SW 1271 (cell line): Measurements from ENCODE around the gene EEA1.
"Not testable (repeated sequence)": the region's sequence is repeated elsewhere in the genome, so short reads cannot be mapped to it uniquely, and the experiment has no call there.

ENCODE experiments used
- DNase-seq, 2 experiments: peaks; one replicate each; lab custom pipeline; 2025; lab: John Stamatoyannopoulos, UW

EEA1 gene

GRCh38 chr12:92749691-92750090 lies 179.4 kb downstream of the EEA1 start:
- not testable (repeated sequence) for DNase-seq

- DNase-seq: no peak
Measured at GRCh38 chr12:92747151-92747550, 181.9 kb downstream of the EEA1 start.

GRCh38 chr12:92745856-92746550 lies 183.1 kb downstream of the EEA1 start:
- peak; percentile 80 to 84 for DNase-seq

GRCh38 chr12:92743026-92743425 lies 186.1 kb downstream of the EEA1 start:
- DNase-seq: no peak

GRCh38 chr12:92740411-92740810 lies 188.7 kb downstream of the EEA1 start:
- no peak for DNase-seq

GRCh38 chr12:92739113-92739512 lies 190.0 kb downstream of the EEA1 start:
- DNase-seq: no peak

GRCh38 chr12:92737855-92738850 lies 190.9 kb downstream of the EEA1 start:
- no peak for DNase-seq

GRCh38 chr12:92736605-92737004 lies 192.5 kb downstream of the EEA1 start:
- DNase-seq: no peak

- peak in 1 of 2 experiments; percentile 12 for DNase-seq
Measured at GRCh38 chr12:92735131-92735721, 193.9 kb downstream of the EEA1 start.

- DNase-seq: no peak
Measured at GRCh38 chr12:92733661-92734060, 195.4 kb downstream of the EEA1 start.

- no peak for DNase-seq
Measured at GRCh38 chr12:92733181-92733580, 195.9 kb downstream of the EEA1 start.

GRCh38 chr12:92732716-92733115 lies 196.4 kb downstream of the EEA1 start:
- DNase-seq: no peak

GRCh38 chr12:92732216-92732615 lies 196.9 kb downstream of the EEA1 start:
- DNase-seq: no peak

- DNase-seq: no peak
Measured at GRCh38 chr12:92730758-92731157, 198.3 kb downstream of the EEA1 start.

GRCh38 chr12:92729773-92730305 lies 199.3 kb downstream of the EEA1 start:
- no peak for DNase-seq

GRCh38 chr12:92726850-92727249 lies 202.2 kb downstream of the EEA1 start:
- no peak for DNase-seq

GRCh38 chr12:92722897-92723296 lies 206.2 kb downstream of the EEA1 start:
- no peak for DNase-seq

GRCh38 chr12:92721656-92722055 lies 207.4 kb downstream of the EEA1 start:
- DNase-seq: no peak

GRCh38 chr12:92721130-92721529 lies 208.0 kb downstream of the EEA1 start:
- DNase-seq: no peak
